GM10266 (cell line): Measurements from ENCODE around the gene GBE1.

Experiments used
- DNase-seq: peaks from one replicate; pipeline ENCODE4 v3.0.0; 2012; ENCODE audit errors: extremely low spot score
- TF ChIP-seq, protein P1 (sequence below): IDR thresholded peaks from 2 replicates; pipeline ENCODE4 v1.5.1; 2012; ENCODE audit warnings: mild to moderate bottlenecking, low read depth; ENCODE audit not compliant: control insufficient read depth, insufficient read depth; ENCODE audit errors: missing control alignments

GBE1 gene

GRCh38 chr3:81521855-81522254 lies 239.6 kb downstream of the GBE1 start:
- TF ChIP-seq, protein P1, sequence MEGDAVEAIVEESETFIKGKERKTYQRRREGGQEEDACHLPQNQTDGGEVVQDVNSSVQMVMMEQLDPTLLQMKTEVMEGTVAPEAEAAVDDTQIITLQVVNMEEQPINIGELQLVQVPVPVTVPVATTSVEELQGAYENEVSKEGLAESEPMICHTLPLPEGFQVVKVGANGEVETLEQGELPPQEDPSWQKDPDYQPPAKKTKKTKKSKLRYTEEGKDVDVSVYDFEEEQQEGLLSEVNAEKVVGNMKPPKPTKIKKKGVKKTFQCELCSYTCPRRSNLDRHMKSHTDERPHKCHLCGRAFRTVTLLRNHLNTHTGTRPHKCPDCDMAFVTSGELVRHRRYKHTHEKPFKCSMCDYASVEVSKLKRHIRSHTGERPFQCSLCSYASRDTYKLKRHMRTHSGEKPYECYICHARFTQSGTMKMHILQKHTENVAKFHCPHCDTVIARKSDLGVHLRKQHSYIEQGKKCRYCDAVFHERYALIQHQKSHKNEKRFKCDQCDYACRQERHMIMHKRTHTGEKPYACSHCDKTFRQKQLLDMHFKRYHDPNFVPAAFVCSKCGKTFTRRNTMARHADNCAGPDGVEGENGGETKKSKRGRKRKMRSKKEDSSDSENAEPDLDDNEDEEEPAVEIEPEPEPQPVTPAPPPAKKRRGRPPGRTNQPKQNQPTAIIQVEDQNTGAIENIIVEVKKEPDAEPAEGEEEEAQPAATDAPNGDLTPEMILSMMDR = no peak
- DNase-seq = no peak

GRCh38 chr3:81518945-81519344 lies 242.5 kb downstream of the GBE1 start:
- DNase-seq = no peak
- TF ChIP-seq, protein P1 = no peak

- TF ChIP-seq, protein P1 = no peak
- DNase-seq = no peak
These were observed 245.4 kb downstream of the GBE1 start for GRCh38 chr3:81516042-81516441.

- DNase-seq = no peak
- TF ChIP-seq, protein P1 = no peak
These were observed 247.9 kb downstream of the GBE1 start for GRCh38 chr3:81513591-81513990.

- DNase-seq = no peak
- TF ChIP-seq, protein P1 = no peak
These were observed 258.4 kb downstream of the GBE1 start for GRCh38 chr3:81503026-81503425.

DNA sequence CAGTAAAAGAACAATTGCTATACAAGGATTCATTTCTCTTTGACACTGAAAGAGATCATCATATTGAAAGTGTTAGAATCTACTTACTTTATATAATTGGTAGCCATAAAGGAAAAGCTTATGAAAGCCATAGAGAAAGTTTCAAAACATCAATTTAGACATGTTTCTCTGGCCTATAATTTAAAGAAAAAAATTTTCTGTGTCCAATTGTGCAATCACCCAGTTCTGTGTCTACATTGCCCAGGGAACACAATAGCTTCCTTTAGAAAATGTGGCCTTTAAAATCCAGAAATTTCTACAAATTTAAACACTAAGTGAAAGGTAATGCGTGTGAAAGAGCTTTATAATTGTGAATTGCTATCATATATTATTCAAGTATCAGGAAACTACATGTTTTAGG lies 259.2 kb downstream of the GBE1 start:
- no peak for DNase-seq
- TF ChIP-seq, protein P1 = no peak

GRCh38 chr3:81500039-81500438 lies 261.4 kb downstream of the GBE1 start:
- no peak for DNase-seq
- TF ChIP-seq, protein P1 = no peak
